ENCODE data around the gene PITRM1.

PITRM1 gene

DNA sequence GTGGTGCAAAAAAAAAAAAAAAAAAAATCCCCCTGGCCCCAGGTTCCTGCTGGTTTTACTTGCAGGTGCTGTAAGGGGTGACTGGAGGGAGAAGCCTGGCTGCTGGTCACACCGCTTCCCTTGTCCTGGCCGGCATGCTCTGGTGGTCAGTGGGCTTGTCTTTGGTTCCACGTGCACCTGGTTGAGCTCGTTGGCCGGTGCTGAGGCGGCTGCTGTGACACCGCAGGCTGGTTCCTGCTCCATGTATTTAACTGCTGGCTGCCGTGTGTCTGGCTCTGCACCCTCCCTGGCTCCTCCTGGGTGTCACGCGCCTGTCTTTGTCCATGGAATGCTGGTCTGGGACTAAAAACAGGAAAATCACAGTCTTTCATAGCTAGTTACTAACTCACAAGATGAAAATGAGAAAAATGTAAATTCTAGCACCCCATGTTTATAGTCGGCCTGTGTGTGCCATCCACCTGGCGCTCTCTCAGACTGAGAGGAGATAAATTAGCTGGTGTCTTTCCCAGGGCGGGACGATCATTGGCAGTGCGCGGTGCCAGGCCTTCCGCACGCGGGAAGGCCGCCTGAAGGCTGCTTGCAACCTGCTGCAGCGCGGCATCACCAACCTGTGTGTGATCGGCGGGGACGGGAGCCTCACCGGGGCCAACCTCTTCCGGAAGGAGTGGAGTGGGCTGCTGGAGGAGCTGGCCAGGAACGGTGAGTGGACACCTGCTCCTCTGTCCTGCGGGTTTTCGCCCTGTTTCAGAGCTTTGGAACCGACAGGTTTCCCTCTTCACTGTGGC lies 71.5 kb downstream of the PITRM1 start:
- no peak for DNase-seq (ENCODE audit: low spot score)

DNA sequence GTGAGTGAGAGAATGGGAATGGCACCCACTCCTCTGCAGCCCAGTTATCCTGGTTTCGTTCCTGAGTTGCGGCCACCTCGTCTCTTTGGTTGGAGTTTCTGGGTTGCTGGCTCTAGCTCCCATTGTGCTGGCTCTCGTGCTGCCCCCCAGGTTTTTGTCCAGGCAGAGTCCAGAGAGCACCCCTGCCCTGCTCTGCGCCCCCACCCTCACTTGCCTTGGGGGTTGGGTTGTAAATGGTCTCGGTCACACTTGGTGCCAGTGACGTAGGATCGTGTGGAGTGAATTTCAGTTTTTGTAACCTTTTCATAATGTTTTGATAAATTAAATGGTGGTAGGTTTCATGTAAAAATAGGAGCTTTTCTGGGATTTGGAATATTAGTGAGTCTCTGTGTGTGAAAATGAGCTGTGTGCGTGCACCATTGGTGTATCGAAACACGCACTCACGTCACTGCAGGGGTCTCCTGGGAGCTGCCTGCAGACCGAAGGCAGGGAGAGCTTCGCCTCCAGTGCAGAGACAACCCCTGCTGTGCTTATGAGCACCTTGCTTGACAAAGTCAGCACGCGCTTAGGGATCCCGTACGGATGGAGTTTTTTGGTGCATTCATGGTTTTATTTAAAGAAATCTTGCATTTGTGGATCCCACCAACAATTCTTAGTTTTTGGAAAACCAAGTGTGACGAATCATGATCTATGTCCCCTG lies 72.3 kb downstream of the PITRM1 start:
- no peak for DNase-seq (ENCODE audit: low spot score)

DNA sequence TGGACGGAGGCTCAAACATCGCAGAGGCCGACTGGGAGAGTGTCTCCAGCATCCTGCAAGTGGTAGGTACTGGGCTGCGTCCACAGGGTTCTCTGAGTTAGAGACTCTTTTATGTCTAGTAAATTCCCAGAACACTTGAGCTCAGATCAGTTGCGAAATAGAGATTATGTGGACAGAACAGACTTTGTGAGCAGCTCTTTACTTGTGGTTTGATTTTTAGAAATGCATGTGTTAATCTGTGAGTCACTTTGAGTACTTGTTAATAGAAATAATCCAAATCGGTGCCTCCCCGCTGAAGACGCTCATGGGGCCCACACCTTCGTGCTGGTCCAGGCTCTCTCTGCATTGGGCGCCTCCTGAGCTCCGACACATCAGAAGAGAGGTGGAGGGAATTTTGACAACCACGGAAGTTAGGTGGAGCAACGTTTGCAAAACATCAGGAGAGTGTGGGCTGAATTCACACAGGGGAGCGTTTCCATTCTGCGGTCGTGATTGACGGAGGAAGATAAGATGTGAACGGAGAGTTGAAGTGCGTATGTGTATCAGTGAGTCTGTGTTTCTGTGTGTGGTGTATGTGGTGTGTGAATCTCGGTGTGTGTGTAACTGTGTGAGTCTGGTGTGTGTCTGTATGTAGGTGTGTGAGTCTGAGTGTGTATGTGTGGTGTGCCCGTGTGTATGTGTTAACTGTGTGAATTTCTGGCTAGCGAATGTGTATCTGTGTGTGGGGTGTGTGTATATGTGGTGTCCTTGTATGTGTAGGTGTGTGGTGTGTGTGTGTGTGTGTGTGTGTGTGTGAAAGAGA lies 73.1 kb downstream of the PITRM1 start:
- DNase-seq (ENCODE audit: low spot score), result no peak

DNA sequence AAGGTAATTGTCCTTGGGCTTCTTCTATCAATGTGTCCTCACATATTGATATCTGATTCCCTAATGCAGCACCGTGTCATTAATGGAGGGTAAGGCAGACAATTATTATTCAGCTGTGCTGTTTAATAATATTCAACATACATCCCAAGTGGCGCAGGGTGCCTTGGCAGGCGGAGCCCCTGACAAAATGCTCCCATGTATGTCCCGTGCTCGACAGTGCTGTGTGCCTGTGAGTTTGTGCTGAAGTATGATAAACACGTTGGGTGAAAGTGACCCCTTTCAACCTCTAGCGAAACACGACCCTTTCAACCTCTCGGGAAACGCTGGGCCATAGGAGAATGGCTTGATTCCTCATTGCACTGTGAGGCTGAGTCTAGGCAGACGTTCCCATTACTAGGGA lies 73.9 kb downstream of the PITRM1 start:
- no peak for DNase-seq (ENCODE audit: low spot score)

DNA sequence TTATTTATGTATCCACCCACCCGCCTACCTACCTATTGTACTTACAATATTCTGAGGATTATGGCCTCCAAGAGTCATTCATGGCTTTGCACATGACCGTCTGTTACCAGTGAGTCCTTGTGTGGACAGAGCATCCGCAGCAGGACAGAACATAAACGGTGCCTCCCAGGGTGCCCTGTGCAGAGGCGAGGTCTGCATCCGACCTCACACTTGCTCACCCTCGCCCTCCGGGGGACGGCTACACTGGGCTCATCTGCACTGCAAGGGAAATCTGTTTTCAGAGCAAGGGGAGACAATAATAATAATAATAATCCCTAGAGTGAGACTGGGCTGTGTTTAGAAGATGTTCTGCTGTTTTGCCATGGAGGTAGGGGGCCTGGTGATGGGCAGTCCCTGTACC lies 75.4 kb downstream of the PITRM1 start:
- no peak for DNase-seq (ENCODE audit: low spot score)

DNA sequence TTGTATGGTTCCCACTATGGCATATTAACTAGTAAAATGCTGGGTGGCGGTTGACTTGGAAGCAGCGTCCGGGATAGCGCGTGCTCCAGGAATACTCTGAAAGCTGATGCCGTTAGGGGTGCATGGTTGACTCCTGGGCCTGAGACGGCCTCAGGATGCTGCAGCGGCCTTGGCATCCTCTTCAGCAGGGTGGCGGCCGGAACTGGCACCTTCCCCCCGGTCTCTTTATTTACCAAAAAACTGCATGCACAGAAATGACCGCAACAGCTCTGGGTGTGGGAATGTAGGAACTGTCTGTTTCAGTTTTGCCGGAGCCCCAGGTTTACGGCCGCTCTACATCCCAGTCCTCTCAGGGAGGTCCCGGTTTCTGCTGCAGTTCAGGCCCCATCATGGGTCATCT lies 76.4 kb downstream of the PITRM1 start:
- DNase-seq (ENCODE audit: low spot score), result no peak

DNA sequence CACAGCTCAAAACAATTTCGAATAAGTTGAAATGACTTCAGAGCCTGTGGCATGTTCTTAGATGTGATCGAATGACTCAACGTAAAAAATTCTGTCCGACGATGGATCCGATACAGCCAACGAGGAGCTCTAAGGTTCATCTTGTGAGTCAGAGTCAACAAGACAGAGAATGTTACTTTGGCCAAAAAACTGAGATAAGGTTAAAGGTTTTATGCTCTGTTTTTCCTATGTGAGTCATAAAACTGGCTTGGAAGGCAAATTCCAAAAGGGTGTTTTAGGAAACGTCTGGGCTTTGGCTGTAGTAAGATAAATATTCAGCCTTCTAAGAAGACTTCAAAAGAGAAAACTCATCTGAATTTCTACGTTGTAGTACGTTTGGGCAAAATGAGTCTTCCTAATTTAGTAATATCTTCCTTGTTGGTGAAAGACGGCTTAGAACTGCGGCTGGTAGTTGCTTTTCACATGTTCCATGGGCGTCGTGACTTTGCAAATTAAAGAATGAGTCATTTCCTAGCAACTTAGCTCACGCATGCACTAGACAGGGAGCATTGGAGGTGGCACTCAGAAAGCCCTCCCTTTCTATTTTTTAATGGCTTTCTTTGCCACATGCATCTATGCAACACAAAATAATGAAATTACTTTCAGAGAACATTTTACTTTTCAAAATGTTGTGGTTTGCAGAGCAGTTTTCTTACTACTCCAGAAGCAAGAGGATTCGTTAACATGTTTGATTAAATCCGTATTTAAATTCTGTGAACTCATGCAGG lies 77.0 kb downstream of the PITRM1 start:
- no peak for DNase-seq (ENCODE audit: low spot score)

DNA sequence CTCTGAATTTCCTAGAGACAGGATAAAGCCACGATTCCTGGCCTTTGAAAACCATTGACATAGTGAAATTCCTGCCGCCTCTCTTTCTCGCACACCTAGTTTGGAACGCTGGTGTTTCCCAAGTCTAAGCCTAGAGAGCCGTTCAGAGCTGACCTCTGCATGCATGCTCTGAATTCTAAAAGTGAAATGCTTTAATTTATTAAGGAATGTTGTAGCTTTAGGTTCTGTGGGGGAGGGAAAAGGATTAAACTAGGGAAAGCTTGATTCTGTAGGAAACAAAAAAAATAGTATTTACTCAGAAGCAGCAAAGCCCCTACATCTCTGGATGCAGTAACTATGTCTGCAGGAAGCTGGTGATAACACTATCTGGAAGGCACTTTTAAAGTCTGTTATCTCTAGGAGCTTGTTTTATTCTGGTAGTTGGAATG lies 78.0 kb downstream of the PITRM1 start:
- DNase-seq (ENCODE audit: low spot score), result no peak

DNA sequence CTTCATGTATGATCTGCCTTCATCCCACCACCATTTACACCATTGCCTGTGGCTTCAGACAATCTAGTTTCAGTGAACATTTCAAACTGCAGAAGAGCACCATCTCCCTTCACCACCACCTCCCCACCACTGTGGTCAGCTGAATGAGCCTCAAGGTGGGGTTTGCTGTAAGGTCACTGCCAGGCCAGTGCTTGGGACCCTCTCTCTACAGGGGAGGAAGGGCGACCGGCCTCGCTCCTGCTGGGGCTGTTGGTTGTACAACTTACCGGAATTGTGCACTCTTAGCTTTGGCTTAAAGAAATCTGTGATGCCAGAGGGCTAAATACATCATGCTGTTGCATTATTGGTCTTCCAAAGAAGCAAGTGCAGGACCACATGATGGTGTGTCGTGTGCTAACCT lies 78.6 kb downstream of the PITRM1 start:
- no peak for DNase-seq (ENCODE audit: low spot score)

DNA sequence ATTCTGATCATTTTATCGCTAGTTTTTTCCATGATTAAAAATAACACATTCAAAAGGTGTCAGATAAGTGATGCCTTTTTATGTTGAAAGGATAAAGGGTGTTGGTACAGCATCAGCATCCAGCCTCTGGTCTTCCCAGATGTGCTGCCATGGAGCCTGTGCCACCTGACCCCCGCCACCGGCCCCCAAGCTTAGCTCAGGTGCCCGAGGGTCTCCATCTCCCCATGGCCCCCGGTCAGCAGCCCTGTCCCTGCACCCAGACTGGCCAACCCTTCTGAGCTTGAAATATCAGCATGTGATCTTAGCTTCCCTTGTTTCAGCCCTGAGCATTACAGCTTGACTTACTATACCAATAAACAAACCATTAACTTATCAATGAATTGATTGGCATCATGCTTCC lies 80.7 kb downstream of the PITRM1 start:
- no peak for DNase-seq (ENCODE audit: low spot score)

DNA sequence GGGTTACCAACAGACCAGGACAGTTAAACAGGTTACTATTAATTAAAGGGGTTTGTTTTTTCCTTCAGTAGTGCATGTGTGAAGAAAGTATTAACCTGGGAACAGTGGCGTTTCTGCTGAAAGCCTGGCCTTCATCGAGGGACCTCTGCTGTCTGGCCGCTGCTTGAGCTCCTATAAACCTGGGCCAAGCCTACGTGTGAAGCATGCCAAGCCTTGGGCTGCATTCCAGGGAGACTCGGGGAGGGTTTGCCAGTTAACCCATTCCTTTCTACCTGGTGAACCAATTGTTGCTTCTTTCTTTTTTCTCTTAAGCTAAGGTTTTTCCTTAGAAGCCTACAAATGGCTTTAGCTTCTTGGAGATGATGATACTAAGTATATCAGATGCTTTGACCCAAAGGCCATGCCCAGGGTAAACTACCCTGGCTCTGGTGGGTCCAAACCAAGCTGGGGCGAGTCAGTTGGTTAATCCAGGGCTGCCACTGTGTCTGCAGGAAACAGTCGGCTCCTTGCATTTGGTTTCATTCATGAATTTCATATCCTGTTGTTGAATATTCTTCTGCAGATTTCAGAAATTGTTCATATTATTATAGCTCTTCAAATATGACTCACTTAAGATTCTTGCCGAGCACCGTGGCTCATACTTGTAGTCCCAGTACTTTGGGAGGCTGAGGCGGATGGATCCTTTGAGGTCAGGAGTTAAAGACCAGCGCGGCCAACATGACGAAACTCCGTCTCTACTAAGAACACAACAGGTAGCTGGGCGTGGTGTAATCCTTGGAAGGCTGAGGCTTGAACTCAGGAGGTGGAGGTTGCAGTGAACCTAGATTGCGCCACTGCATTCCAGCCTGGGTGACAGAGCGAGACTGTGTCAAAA lies 81.4 kb downstream of the PITRM1 start:
- no peak for DNase-seq (ENCODE audit: low spot score)

DNA sequence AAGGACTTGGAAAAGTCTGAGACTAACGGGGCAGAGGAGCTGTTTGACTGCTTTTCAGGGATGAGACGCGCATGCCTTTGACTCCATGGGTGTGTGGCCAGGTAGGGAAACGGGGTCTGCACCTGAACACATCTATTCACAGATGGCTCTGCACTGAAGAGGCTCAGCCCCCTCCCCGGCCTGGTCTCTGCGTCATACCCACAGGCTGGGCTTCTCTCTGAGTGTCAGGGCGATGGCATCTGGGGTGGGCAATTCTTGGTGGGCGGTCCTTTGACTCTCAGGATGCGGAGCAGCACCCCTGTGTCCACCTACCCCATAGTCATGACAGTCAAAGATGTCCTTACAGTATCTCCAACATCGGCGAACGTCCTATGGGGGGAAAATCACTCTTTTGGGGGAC lies 82.2 kb downstream of the PITRM1 start:
- DNase-seq (ENCODE audit: low spot score), result no peak

All from ecto neural progenitor cell (in vitro differentiated cells).